Cardiac fibroblast (primary cell): ENCODE measurements around the gene LRRC46.

ENCODE experiments used
- DNase-seq, 2 donors: peaks; one replicate each; pipeline versions ENCODE4 v3.0.0 to v3.0.0-alpha.2; 2010; ENCODE audit warnings: low read depth in 2 of 2
- H3K4me3 ChIP-seq, 2 donors: replicated peaks in 1 of 2; 1 replicate in 1 of 2; 2 replicates in 1 of 2; pipeline ENCODE4 v1.5.1; 2011; ENCODE audit warnings: low read depth in 2 of 2, low read length in 2 of 2, mild to moderate bottlenecking in 2 of 2, moderate library complexity in 1 of 2
- TF ChIP-seq, protein P1 (sequence below): IDR thresholded peaks from one replicate; pipeline ENCODE4 v1.5.1; 2011; ENCODE audit warnings: low read depth, mild to moderate bottlenecking, low read length, inconsistent platforms

Gene LRRC46

DNA sequence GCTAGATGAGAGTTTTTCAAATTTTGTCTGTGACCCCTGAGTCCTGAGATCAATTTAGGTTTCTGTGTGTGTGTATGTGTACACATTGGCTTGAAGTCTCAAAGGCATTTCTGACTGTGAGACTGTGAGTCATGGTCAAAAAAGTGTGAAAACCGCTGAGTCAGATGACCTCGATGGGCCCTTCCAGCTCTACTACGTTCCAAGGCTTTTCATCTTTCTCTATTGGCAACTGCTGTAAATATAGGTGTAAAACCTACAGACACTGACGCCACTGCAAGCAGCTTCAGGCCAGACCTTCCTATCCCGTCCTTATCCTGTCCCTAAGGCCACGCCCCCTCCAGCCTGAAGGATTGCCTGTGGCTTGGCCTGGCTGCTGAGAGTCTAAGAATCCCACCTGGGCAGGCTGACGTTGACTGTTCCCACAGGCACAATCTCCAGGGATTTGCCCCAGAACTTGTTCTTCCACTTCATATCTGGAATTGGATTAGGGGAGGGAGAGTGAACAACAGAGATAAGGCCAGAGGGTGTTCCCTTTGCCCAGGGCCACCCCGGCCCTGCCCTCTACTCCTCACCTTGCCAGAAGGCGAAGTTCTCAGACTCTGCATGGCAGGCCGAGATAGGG is 21.2 kb upstream of the LRRC46 start:
- TF ChIP-seq, protein P1, sequence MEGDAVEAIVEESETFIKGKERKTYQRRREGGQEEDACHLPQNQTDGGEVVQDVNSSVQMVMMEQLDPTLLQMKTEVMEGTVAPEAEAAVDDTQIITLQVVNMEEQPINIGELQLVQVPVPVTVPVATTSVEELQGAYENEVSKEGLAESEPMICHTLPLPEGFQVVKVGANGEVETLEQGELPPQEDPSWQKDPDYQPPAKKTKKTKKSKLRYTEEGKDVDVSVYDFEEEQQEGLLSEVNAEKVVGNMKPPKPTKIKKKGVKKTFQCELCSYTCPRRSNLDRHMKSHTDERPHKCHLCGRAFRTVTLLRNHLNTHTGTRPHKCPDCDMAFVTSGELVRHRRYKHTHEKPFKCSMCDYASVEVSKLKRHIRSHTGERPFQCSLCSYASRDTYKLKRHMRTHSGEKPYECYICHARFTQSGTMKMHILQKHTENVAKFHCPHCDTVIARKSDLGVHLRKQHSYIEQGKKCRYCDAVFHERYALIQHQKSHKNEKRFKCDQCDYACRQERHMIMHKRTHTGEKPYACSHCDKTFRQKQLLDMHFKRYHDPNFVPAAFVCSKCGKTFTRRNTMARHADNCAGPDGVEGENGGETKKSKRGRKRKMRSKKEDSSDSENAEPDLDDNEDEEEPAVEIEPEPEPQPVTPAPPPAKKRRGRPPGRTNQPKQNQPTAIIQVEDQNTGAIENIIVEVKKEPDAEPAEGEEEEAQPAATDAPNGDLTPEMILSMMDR, result no peak
- peak; percentile 89 to 92 for DNase-seq
- H3K4me3 ChIP-seq, result no peak overlapping the region

DNA sequence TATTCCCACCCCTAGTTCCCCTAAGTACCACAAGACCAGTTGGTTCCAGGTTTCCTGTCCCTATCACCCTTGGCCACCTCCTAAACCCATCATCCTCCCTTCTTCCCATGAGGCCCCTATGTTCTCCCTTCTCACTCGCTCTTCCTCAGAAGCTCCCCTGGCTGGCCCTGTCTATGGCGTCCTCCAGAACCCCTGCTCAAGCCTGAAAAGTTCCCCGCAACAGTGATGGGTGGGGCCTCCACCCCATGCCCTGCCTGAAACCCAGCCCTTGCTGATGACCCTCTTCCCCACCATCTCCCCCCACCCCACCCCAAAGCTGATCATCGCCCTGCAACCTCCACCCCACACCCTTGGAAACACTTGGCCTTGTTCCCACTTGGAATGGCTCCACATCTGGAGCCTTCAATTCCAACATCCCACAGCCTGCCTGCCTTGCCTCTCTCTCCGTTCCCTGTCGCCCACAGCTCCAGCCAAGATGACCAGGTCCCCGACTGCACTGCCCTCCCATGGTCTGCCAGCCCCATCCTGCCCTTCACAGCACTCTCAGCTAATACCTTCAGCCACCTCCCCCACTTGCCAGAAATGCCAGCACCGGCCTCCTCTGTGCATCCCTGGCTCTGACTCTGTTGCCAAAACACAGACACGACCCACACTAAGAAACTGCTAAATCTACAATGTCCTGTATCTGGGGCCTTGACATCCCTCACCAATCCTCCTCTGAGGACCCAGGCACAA is 20.4 kb upstream of the LRRC46 start:
- TF ChIP-seq, protein P1, result no peak
- H3K4me3 ChIP-seq, result no peak overlapping the region

DNA sequence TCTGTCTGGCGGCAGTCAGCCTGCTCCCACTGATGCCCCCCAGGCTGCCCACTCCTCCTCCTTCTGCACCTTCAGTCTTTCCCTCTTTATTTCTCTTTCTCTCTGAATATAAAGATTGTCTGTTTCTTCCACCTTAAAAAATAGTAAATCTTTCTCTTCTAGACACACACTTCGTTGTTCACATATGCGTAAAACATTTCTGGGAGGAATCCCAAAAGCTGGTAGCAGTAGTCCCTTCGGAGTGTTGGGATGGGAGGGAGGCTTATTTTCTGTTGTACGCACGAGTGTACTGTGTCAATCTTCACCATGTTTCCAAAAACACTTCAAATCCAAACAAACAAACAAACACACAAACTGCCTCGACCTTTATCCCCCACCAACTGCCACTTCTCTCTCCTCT is 19.8 kb upstream of the LRRC46 start:
- H3K4me3 ChIP-seq, result no peak overlapping the region
- TF ChIP-seq, protein P1, result no peak
- no peak for DNase-seq

More for the DNA sequence above, 20.4 kb upstream of the LRRC46 start:
- DNase-seq, result no peak

DNA sequence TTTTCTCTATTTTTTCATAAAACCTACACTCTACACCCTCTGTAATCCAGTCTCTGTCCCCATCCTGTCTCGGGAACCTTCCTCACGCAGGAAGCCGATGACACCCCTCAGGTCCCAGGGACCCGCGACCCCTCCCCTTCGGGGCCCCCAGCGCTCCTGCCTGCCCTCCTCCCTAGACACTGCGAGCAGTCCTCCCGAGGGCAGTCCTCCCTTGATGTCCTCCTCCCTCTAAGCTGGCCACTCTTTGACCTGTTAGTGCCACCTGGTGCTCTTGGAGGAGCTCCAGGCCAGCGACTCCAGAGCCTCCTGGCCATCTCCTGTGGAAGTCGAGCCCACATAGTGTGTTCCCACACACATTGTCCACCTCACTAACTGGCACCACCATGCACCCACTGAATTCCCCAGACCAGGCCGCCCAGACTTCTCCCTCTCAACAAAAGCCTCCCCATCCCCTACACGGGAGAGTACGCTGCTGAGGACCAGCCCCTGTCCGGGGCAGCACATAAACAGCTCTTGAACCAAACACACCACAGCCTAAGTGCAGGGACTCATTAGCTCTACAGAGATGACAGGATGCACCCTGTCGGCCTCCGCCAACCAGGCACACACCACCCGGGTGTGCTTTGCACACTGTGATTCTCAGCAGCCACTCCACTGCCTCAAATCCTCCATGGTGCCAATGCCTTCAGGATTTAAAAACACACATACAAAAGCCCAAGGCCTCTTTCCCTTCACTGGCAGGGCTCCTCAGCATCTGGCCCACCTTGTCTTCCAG is 19.1 kb upstream of the LRRC46 start:
- DNase-seq, result no peak
- TF ChIP-seq, protein P1, result no peak
- no peak overlapping the region for H3K4me3 ChIP-seq

DNA sequence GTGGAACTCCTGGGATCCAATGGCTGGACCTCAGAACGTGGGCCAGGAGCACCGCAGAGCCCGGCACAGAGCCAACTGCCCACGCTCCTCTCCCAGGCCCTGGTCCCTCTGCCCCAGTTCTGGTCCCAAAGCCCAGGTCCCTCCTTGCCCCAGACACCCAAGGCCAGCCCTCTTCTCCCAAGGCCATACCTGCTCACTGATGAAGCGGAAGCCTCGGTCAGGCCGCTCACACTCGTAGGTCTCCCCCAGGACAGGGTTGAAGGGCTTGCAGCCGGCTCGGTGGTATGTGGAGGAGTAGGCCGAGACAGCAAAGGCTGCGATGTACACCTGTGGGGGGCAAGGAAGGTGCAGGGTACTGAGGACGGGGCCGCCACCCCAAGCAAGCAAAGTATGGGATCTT is 18.4 kb upstream of the LRRC46 start:
- H3K4me3 ChIP-seq, result no peak overlapping the region
- TF ChIP-seq, protein P1, result no peak
- no peak for DNase-seq

DNA sequence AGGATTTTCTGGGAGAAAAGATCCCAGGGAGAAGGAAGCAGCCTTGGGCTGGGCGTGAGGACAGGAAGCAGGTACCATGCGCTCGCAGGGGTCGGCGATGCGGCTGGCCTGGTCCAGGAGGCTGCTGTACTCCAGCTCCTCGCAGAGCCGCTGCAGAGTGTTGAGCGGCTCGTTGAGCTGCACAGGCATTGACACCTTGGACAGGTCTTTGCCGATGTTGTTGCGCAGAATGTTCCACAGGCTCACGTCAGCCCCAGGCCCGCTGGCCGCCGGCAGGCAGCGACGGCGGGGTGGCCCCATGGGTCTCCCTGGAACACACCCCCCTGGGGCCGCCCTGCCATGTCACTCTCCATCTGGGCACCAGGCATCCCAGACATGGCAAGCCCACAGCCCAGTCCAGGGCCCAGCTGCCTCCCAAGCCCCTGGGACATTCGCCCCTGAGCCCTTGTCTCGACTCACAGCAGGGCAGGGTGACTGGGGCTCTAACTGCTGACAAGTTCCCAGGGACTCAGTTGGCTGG is 17.9 kb upstream of the LRRC46 start:
- DNase-seq, result no peak
- TF ChIP-seq, protein P1, result no peak
- no peak overlapping the region for H3K4me3 ChIP-seq
